ENCODE measurements around the gene CA4. TPM values are rescaled to one million over a fixed set of nuclear protein-coding genes. Genes with fewer than 3 reads are reported as not detected.

CA4 gene
- total RNA-seq, 1 experiment from 2014 or later: 1.7 TPM

DNA sequence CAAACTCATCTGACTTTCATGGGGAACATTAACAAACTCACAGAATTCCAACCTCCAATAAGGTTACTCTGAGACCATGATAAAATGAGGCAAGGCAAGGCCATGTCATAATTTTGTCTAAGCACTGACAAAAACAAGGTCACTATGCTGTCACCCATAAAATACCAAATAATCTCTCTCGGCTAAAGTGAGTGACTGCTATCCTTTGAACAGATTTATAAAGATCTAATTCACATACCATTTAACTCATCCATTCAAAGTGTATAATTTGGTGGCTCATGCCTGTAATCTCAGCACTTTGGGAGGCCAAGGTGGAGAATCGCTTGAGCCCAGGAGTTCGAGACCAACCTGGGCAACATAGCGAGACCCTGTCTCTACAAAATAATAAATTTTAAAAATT, 20.6 kb upstream of the CA4 start:
- no peak overlapping the region for H3K56ac ChIP-seq (ENCODE audit: insufficient read length, low read depth, low read length)
- no peak for DNase-seq
- Mint-ChIP-seq H3K27ac (no peak overlapping the region), H3K4me1 (peaks cover 8 to 9% of the 10 kb centered on the region in 2 experiments), H3K4me3 (no peak overlapping the region), H3K36me3 (ENCODE audit: insufficient read depth in 1 of 3, low read depth in 3 of 3) (peaks cover 2 to 14% (median 7%) of the 10 kb centered on the region in 3 experiments; a peak in 6 of 7 replicates), H3K27me3 (ENCODE audit: low read depth) (peaks cover 18% of the 10 kb centered on the region), H3K9me3 (no peaks in the 10 kb centered on the region)
- no peak overlapping the region for H3K9ac ChIP-seq (ENCODE audit: extremely low read depth, insufficient read length, low read length)
- H3K27me3 ChIP-seq (ENCODE audit: insufficient read depth, low read length): no peaks in the 10 kb centered on the region
- no peak overlapping the region for H3K27ac ChIP-seq (ENCODE audit: insufficient read length, low read depth, low read length)
- H3K79me2 ChIP-seq (ENCODE audit: insufficient read depth, low read length): no peaks in the 10 kb centered on the region
- H2AFZ ChIP-seq (ENCODE audit: low read length): no peak overlapping the region
- no peaks in the 10 kb centered on the region for H3K23me2 ChIP-seq (ENCODE audit: insufficient read length, low read depth, low read length, poor library complexity, severe bottlenecking)
- H2BK120ac ChIP-seq (ENCODE audit: low read depth, low read length, poor library complexity, severe bottlenecking): no peak overlapping the region
- no CpG with 5 or more reads among the region's 4 CpGs for WGBS (ENCODE audit: extremely low coverage, insufficient read length, low lambda C conversion rate)
- H3T11ph ChIP-seq (ENCODE audit: low read length): no peak overlapping the region
- H3K4me2 ChIP-seq (ENCODE audit: insufficient read depth, insufficient read length, low read length): no peak overlapping the region
- no peaks in the 10 kb centered on the region for H3K4me1 ChIP-seq (ENCODE audit: insufficient read depth, low read length)
- H2BK12ac ChIP-seq (ENCODE audit: insufficient read length, low read depth, low read length): no peak overlapping the region
- H4K5ac ChIP-seq (ENCODE audit: insufficient read length, low read depth, low read length): no peak overlapping the region
- H3K9me3 ChIP-seq (ENCODE audit: control insufficient read depth, low read depth, low read length): no peaks in the 10 kb centered on the region
- H4K91ac ChIP-seq (ENCODE audit: insufficient read length, low read depth, low read length): no peak overlapping the region
- no peak overlapping the region for H2BK20ac ChIP-seq (ENCODE audit: low read depth, low read length, poor library complexity, severe bottlenecking)
- H3K18ac ChIP-seq (ENCODE audit: insufficient read length, low read depth, low read length): no peak overlapping the region
- H2BK15ac ChIP-seq (ENCODE audit: low read depth, low read length): no peak overlapping the region
- no peak overlapping the region for H3K14ac ChIP-seq (ENCODE audit: insufficient read depth, low read length)
- no peak overlapping the region for H2BK5ac ChIP-seq (ENCODE audit: insufficient read length, low read length)
- H2AK5ac ChIP-seq (ENCODE audit: insufficient read length, low read length): no peak overlapping the region
- TF ChIP-seq, protein P1, sequence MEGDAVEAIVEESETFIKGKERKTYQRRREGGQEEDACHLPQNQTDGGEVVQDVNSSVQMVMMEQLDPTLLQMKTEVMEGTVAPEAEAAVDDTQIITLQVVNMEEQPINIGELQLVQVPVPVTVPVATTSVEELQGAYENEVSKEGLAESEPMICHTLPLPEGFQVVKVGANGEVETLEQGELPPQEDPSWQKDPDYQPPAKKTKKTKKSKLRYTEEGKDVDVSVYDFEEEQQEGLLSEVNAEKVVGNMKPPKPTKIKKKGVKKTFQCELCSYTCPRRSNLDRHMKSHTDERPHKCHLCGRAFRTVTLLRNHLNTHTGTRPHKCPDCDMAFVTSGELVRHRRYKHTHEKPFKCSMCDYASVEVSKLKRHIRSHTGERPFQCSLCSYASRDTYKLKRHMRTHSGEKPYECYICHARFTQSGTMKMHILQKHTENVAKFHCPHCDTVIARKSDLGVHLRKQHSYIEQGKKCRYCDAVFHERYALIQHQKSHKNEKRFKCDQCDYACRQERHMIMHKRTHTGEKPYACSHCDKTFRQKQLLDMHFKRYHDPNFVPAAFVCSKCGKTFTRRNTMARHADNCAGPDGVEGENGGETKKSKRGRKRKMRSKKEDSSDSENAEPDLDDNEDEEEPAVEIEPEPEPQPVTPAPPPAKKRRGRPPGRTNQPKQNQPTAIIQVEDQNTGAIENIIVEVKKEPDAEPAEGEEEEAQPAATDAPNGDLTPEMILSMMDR (conservative IDR thresholded peaks at IDR 0.05): no peak
- no peak overlapping the region for H4K8ac ChIP-seq (replicated peaks; ENCODE audit: insufficient read length, low read depth, low read length)
- H3K23ac ChIP-seq (ENCODE audit: insufficient read length, low read depth, low read length): no peak overlapping the region
- H4K20me1 ChIP-seq (ENCODE audit: control insufficient read depth, insufficient read depth, insufficient read length): no peaks in the 10 kb centered on the region
- H3K4ac ChIP-seq (ENCODE audit: low read depth, low read length): no peak overlapping the region
- H3K79me1 ChIP-seq (ENCODE audit: insufficient read depth, low read depth, low read length, poor library complexity, severe bottlenecking): no peaks in the 10 kb centered on the region
